ENCODE measurements around the gene LFNG. TPM values are rescaled to one million over a fixed set of nuclear protein-coding genes. Genes with fewer than 3 reads are reported as not detected.

Gene LFNG
- total and polyA plus RNA-seq, 9 of the 15 experiments (the other 6 are each of a cell fraction or from before 2014, with no cell fraction given): 0.03 to 0.89 (median 0.25) TPM; not detected in 1

GRCh38 chr7:2571409-2571808, 51.8 kb downstream of the LFNG start:
- 53% methylated on average over 15 of the region's 15 CpGs for WGBS (ENCODE audit: insufficient coverage, low coverage, missing lambda C conversion rate)
- Histone ChIP-seq H2AFZ (ENCODE audit: low read depth, low read length) (peak overlapping the region; percentile 44; the same call in 1 of the 2 replicates), H3K36me3 (ENCODE audit: control insufficient read depth, insufficient read depth, low read length) (peaks cover 9% of the 10 kb centered on the region; the same call in 1 of the 3 replicates), H3K4me1 (replicated peaks in 1 of 2; ENCODE audit: control insufficient read depth in 2 of 2, insufficient read depth in 2 of 2, low read length in 2 of 2) (peaks cover 12 to 19% of the 10 kb centered on the region in 2 experiments; a peak in 4 of 5 replicates), H3K27ac (ENCODE audit: extremely low read depth, low read depth, low read length) (no peak overlapping the region), H3K9me3 (replicated peaks; ENCODE audit: control insufficient read depth, insufficient read depth, low read depth, low read length) (no peaks in the 10 kb centered on the region), H3K9me1 (ENCODE audit: control insufficient read depth, insufficient read depth, low read length) (no peaks in the 10 kb centered on the region), H3K79me2 (ENCODE audit: control insufficient read depth, insufficient read depth, low read length) (no peaks in the 10 kb centered on the region), H3K4me2 (ENCODE audit: insufficient read depth, low read length) (no peak overlapping the region), H4K20me1 (replicated peaks; ENCODE audit: control insufficient read depth, insufficient read depth, low read length) (peaks cover 12% of the 10 kb centered on the region), H3K4me3 (no peak overlapping the region), H3K9ac (ENCODE audit: insufficient read depth in 1 of 2, low read depth in 2 of 2, low read length in 2 of 2) (peak overlapping the region in 1 of 2 experiments; percentile 46; a peak in 1 of 4 replicates), H3K27me3 (ENCODE audit: control insufficient read depth in 2 of 2, insufficient read depth in 2 of 2, low read length in 2 of 2) (no peaks in the 10 kb centered on the region)
- no TSS peak for BruUV-seq (replicated peaks)
- ChIA-PET CTCF (ENCODE audit: low intra/inter-chr PET ratio) (no interaction called here), POLR2A (interaction anchor here (0.6 to 1.1 kb wide), 2 partner anchors 72 to 171 kb away, joined by 3 read pairs; no protein-coding TSS in a partner anchor)
- ATAC-seq (no peak), DNase-seq (ENCODE audit: extremely low read depth in 1 of 4, low spot score in 3 of 4) (no peak), FAIRE-seq (peak; percentile 66)
- intact Hi-C loops (cut with micrococcal nuclease): no loop called here
- peak; percentile 54; the same call in 1 of the 2 replicates for TF ChIP-seq MAX (CRISPR knock-in tag; IDR thresholded peaks at IDR 0.05)
- TF ChIP-seq ZNF239 (CRISPR knock-in tag; IDR thresholded peaks at IDR 0.05): no peak
- in situ Hi-C loops (cut with MboI): no loop called here

GRCh38 chr7:2572101-2572842, 52.7 kb downstream of the LFNG start:
- no peaks in the 10 kb centered on the region for H3K27me3 ChIP-seq (ENCODE audit: control insufficient read depth in 2 of 2, insufficient read depth in 2 of 2, low read length in 2 of 2)
- H3K4me3 ChIP-seq: no peak overlapping the region
- peak overlapping the region; percentile 31 for H3K4me2 ChIP-seq (ENCODE audit: insufficient read depth, low read length)
- FAIRE-seq: peak; percentile 87
- H2AFZ ChIP-seq (ENCODE audit: low read depth, low read length): peak overlapping the region; percentile 66; the same call in 1 of the 2 replicates
- H3K36me3 ChIP-seq (ENCODE audit: control insufficient read depth, insufficient read depth, low read length): peaks cover 9% of the 10 kb centered on the region; the same call in 1 of the 3 replicates
- ChIA-PET CTCF (ENCODE audit: low intra/inter-chr PET ratio) (no interaction called here), POLR2A (interaction anchor here (0.6 kb wide), 1 partner anchor 71 kb away, joined by 3 read pairs; no protein-coding TSS in a partner anchor)
- H3K9me1 ChIP-seq (ENCODE audit: control insufficient read depth, insufficient read depth, low read length): no peaks in the 10 kb centered on the region
- ATAC-seq: peak; percentile 56
- H3K79me2 ChIP-seq (ENCODE audit: control insufficient read depth, insufficient read depth, low read length): no peaks in the 10 kb centered on the region
- BruUV-seq (replicated peaks): no TSS peak
- in situ Hi-C loops (cut with MboI) (no loop called here), intact Hi-C loops (cut with micrococcal nuclease) (no loop called here)
- peak; percentile 58 to 77 (median 66) for DNase-seq (ENCODE audit: extremely low read depth in 1 of 4, low spot score in 3 of 4)
- peak overlapping the region; percentile 31; the same call in 2 of the 3 replicates for H3K27ac ChIP-seq (ENCODE audit: extremely low read depth, low read depth, low read length)
- no peaks in the 10 kb centered on the region for H3K9me3 ChIP-seq (replicated peaks; ENCODE audit: control insufficient read depth, insufficient read depth, low read depth, low read length)
- peak overlapping the region; percentile 3 to 82; a peak in 3 of 4 replicates for H3K9ac ChIP-seq (ENCODE audit: insufficient read depth in 1 of 2, low read depth in 2 of 2, low read length in 2 of 2)
- 58% methylated on average over 20 of the region's 22 CpGs for WGBS (ENCODE audit: insufficient coverage, low coverage, missing lambda C conversion rate)
- H4K20me1 ChIP-seq (replicated peaks; ENCODE audit: control insufficient read depth, insufficient read depth, low read length): peaks cover 7% of the 10 kb centered on the region; the same call in 1 of the 2 replicates
- H3K4me1 ChIP-seq (replicated peaks in 1 of 2; ENCODE audit: control insufficient read depth in 2 of 2, insufficient read depth in 2 of 2, low read length in 2 of 2): peaks cover 12 to 18% of the 10 kb centered on the region in 2 experiments; a peak in 4 of 5 replicates
- TF ChIP-seq TCFL5 (CRISPR knock-in tag; conservative IDR thresholded peaks at IDR 0.05): no peak
- TF ChIP-seq ZEB2 (IDR thresholded peaks at IDR 0.05): 0 out of 2 replicates have a peak, but pooled peaks have one; percentile 43
- no peak for TF ChIP-seq MTA2 (IDR thresholded peaks at IDR 0.05; ENCODE audit: low read depth)
- TF ChIP-seq SMARCE1 (IDR thresholded peaks at IDR 0.05): peak; percentile 73
- TF ChIP-seq L3MBTL2 (IDR thresholded peaks at IDR 0.05): peak; percentile 69; the same call in 1 of the 2 replicates
- no peak for TF ChIP-seq SAFB (IDR thresholded peaks at IDR 0.05; ENCODE audit: borderline replicate concordance, low read depth, low read length)
- TF ChIP-seq DACH1 (IDR thresholded peaks at IDR 0.05; ENCODE audit: partially characterized antibody): peak; percentile 64
- TF ChIP-seq RBFOX2 (IDR thresholded peaks at IDR 0.05; ENCODE audit: low read depth, low read length): 0 out of 2 replicates have a peak, but pooled peaks have one; percentile 17
- TF ChIP-seq MCM5 (IDR thresholded peaks at IDR 0.05; ENCODE audit: low read depth): no peak
- TF ChIP-seq NFE2 (IDR thresholded peaks at IDR 0.05; ENCODE audit: low read depth): no peak
- TF ChIP-seq FOS (IDR thresholded peaks at IDR 0.05; ENCODE audit: extremely low read depth, insufficient read length): peak; percentile 63
- no peak for TF ChIP-seq GTF2F1 (IDR thresholded peaks at IDR 0.05; ENCODE audit: low read depth, low read length)
- peak; percentile 92 for TF ChIP-seq ATF3 (IDR thresholded peaks at IDR 0.05)
- no peak for TF ChIP-seq ATF3 (CRISPR knock-in tag; conservative IDR thresholded peaks at IDR 0.05)
